HS-5 (cell line): ENCODE data around the gene MAN1C1.

Experiments used
- DNase-seq: peaks from one replicate; pipeline ENCODE4 v3.0.0-alpha.2; 2012; ENCODE audit warnings: low read depth

Gene MAN1C1

GRCh38 chr1:25818569-25818968, 202.0 kb downstream of the MAN1C1 start:
- no peak for DNase-seq

DNA sequence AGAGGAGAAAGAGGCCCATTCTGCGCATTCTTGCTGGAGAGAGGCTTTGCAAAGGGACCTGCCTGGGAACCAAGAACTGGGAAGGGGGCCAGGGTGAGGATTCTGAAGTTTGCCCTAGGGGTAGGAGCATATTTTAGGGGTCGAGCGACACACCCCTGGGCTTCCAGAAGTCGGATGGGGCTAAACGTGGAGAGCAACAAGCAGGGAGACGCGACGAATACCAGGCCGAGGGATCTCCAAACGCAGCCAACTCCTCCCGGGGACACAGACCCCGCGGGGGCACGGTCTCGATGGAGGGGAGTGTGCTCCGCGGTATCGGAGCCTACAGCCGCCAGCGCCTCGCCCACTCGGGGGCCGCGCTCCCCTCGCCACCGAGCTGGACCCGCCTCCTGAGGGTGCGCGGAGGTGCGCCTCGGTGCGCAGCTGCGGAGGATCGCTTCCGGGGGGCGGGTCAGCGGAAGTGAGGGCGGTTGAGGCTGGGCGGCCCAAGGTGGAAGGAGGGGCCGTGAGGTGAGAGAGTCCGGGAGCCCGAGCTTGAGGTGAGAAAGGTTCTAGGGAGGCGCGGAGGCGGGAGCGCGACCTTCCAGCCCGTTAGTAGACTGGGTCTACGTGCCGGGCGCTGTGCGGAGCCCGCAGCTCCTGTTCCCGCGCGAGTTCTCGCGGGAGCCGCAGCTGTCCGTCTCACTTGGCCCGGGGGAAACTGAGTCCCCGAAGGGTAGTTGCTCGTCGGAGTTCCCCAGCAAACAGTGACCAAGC, 203.1 kb downstream of the MAN1C1 start, which contains the start of gene MTFR1L:
MTFR1L (plus strand) TSS at position 464 of the 756 bp plus-strand sequence. CDS start 3,151 bp downstream, outside the sequence.
- DNase-seq, result no peak

- DNase-seq, result no peak
Measured at GRCh38 chr1:25820247-25821111, 203.9 kb downstream of the MAN1C1 start.

GRCh38 chr1:25821112-25821476, 204.5 kb downstream of the MAN1C1 start:
- DNase-seq, result no peak

GRCh38 chr1:25821630-25822091, 205.1 kb downstream of the MAN1C1 start:
- DNase-seq, result no peak

DNA sequence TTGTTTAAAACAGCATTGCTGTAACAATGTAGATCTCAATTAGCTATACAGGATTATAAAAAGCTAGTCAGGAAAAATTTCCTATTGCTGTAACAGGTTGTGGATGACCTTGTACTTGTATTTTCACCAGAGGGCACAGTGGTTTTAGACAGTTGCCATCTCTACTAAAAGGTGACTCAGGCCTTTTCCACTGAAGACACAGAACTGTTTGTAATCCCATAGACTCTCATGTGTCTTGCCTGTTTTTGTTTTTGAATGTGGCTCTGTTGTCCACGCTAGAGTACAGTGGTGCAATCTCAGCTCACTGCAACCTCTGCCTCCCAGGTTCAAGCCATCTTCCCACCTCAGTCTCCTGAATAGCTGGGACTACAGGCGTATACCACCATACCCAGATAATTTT, 209.0 kb downstream of the MAN1C1 start:
- no peak for DNase-seq

- DNase-seq, result no peak
Measured at GRCh38 chr1:25826571-25826970, 210.0 kb downstream of the MAN1C1 start.

- no peak for DNase-seq
Measured at GRCh38 chr1:25828491-25828890, 211.9 kb downstream of the MAN1C1 start.

DNA sequence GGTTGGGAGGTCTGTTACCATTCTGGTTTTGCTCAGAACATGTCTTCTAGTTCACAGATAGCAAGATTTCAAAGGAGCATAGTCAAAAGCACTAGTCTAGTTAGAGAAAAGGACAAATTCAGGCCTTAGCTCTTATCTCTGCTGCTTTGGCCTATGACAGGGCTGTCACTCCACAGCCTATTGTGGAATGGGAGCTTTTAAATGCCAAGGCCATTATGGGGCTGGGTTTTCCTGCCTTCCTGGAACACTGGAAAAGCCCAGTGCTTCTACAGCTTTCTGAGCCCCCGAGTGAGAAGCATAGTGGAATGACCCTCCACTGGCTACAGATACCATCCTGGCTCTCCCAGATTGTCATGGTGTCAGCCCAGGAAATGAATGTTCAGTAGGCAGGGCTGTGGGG, 212.5 kb downstream of the MAN1C1 start:
- DNase-seq, result no peak

DNA sequence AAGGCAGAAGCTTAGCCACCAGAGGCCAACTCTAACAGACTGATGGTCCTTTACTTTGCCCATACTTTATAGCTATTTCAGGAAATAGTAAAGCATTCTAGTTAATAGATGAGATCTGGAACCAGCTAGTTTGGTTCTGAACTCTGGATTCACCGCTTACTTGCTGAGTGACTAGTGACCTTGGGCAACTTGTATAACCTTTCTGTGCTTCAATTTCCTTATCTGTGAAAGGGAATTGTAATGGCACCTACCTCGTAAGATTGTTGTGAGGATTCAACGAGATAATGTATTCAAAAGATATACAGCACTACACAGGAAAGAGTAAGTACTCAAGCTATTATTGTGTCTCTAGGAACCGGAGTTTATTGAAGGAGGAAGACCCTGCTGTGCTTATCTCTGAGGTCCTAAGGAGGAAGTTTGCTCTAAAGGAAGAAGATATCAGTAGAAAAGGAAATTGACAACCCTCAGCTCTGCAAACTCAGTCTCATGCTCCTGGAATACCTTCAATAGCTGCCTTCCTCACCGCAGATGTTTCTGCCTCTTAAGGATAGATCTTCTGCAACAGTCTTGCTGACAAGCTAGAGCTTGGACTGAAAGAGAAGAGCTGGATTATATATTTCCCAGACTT, 215.1 kb downstream of the MAN1C1 start:
- no peak for DNase-seq

DNA sequence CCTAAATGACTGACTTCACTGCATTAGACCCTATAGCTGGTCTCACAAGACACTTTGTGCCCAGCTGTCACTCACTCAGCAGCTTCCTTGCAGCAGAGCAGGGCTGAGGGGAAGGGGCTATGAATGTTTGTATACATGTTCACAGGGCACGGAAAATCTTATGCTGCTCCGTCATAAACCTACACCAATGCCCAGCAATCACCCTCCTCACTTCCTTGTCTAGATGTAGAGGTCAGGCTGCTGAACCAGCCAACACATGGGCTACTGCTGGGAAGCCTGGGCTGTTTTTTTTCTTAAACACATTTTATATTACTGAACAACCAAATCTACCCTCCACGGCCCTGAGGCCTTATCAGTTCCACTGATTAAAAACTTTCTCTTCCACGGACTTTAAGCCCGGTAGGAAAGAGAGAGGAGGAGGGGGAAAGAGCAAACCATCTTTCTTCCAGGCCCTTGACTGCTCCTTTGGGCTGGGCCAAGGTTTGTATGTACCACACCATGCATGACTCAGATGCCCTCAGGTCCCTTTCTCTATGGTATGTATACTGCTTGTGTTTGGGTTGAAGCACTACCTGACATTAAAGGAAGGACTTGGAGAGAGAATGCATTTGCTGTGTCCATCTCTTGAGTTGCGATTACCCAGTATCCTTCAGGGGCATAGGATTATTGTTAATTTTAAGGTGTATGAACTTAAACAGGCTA, 215.9 kb downstream of the MAN1C1 start:
- DNase-seq, result no peak

DNA sequence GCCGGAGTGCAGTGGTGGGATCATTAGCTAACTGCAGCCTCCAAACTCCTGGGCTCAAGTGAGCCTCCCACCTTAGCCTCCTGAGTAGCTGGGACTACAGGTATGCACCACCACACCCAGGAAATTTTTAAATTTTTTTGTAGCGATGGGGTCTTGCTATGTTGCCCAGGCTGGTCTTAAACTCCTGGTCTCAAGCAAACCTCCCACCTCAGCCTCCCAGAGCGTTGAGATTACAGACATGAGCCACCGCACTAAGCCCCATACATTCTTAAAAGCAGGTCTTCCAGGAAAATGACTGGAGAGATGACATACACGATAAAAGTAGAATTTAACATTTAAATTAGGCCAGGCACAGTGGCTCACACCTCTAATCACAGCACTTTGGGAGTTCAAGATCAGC, 216.6 kb downstream of the MAN1C1 start:
- DNase-seq, result no peak
